ENCODE data around the gene UPK2.

Gene UPK2

GRCh38 chr11:118996926-118997626, 41.0 kb downstream of the UPK2 start:
- DNase-seq, result peak; percentile 66

- peak; percentile 98 for DNase-seq
These were observed 41.7 kb downstream of the UPK2 start, which contains the start of gene CENATAC for GRCh38 chr11:118997627-118998387. Gene CENATAC, plus strand, starts transcription at chr11:118998138. Its CDS starts 60 bp downstream, at chr11:118998198.

- DNase-seq, result no peak
These were observed 42.3 kb downstream of the UPK2 start for GRCh38 chr11:118998388-118998717.

- no peak for DNase-seq
These were observed 42.7 kb downstream of the UPK2 start for GRCh38 chr11:118998822-118999221.

- no peak for DNase-seq
These were observed 44.8 kb downstream of the UPK2 start for GRCh38 chr11:119000906-119001305.

- no peak for DNase-seq
These were observed 50.6 kb downstream of the UPK2 start for GRCh38 chr11:119006656-119007055.
